OCI-LY1 (cell line): Measurements from ENCODE around the gene CHMP4B.

Experiments used
- H2AFZ ChIP-seq: fragments of 200-600 bp; sonication (generic), shearing (Covaris generic); 2 replicates; pipeline ENCODE4 v1.6.0; 2014; ENCODE audit warnings: antibody characterized with exemption, mild to moderate bottlenecking, low read length
- H3F3A ChIP-seq: fragments of 200-600 bp; sonication (generic), shearing (Covaris generic); 2 replicates; pipeline ENCODE4 v1.6.0; 2014; ENCODE audit warnings: mild to moderate bottlenecking, antibody characterized with exemption, low read length, moderate library complexity; ENCODE audit not compliant: insufficient read depth
- H3K27ac ChIP-seq: fragments of 200-600 bp; sonication (generic); 2 replicates; pipeline ENCODE4 v1.5.1; 2014; ENCODE audit warnings: low read length, mixed run types, mild to moderate bottlenecking, low read depth; ENCODE audit not compliant: poor library complexity, severe bottlenecking
- H3K27me3 ChIP-seq: fragments of 200-600 bp; sonication (generic); 2 replicates; pipeline ENCODE4 v1.6.0; 2014; ENCODE audit warnings: antibody characterized with exemption, mild to moderate bottlenecking, low read length, moderate library complexity; ENCODE audit not compliant: insufficient read depth
- H3K36me3 ChIP-seq: fragments of 200-600 bp; sonication (generic); 2 replicates; pipeline ENCODE4 v1.6.1; 2014; ENCODE audit warnings: mild to moderate bottlenecking, antibody characterized with exemption, low read length, moderate library complexity, mixed read lengths; ENCODE audit not compliant: insufficient read depth
- H3K4me1 ChIP-seq: fragments of 200-600 bp; sonication (generic); 2 replicates; pipeline ENCODE4 v1.5.1; 2014; ENCODE audit warnings: mild to moderate bottlenecking, low read length, moderate library complexity; ENCODE audit not compliant: insufficient read depth, severe bottlenecking
- H3K4me2 ChIP-seq: fragments of 200-600 bp; sonication (generic), shearing (Covaris generic); 2 replicates; pipeline ENCODE4 v1.6.1; 2014; ENCODE audit warnings: low read length
- H3K4me3 ChIP-seq: fragments of 200-600 bp; sonication (generic); 2 replicates; pipeline ENCODE4 v1.5.1; 2014; ENCODE audit warnings: low read length, low read depth, mild to moderate bottlenecking, mixed read lengths; ENCODE audit not compliant: poor library complexity, severe bottlenecking
- H3K79me2 ChIP-seq: fragments of 200-600 bp; shearing (Covaris generic); 2 replicates; pipeline ENCODE4 v1.6.1; 2016; ENCODE audit warnings: mixed run types, low read length, mixed read lengths; ENCODE audit not compliant: insufficient read depth
- H3K9ac ChIP-seq: fragments of 200-600 bp; sonication (generic), shearing (Covaris generic); 2 replicates; pipeline ENCODE4 v1.6.1; 2014; ENCODE audit warnings: mild to moderate bottlenecking, low read length, mixed read lengths
- H3K9me2 ChIP-seq: fragments of 200-600 bp; sonication (generic), shearing (Covaris generic); 2 replicates; pipeline ENCODE4 v1.6.1; 2014; ENCODE audit warnings: low read depth, mild to moderate bottlenecking, low read length, mixed read lengths
- H3K9me3 ChIP-seq: fragments of 200-600 bp; shearing (Covaris generic); 2 replicates; pipeline ENCODE4 v1.6.1; 2014; ENCODE audit warnings: low read length, mixed read lengths
- H4K20me1 ChIP-seq: fragments of 200-600 bp; sonication (generic), shearing (Covaris generic); 2 replicates; pipeline ENCODE4 v1.6.0; 2016; ENCODE audit warnings: mild to moderate bottlenecking, low read length; ENCODE audit not compliant: insufficient read depth
- CTCF ChIP-seq: fragments of 200-600 bp; sonication (generic), shearing (Covaris generic); IDR thresholded peaks from 2 replicates; pipeline ENCODE4 v1.5.1; 2017; ENCODE audit warnings: mild to moderate bottlenecking, antibody characterized with exemption, low read length, moderate library complexity, mixed read lengths
- EZH2 ChIP-seq: fragments of 200-600 bp; sonication (generic), shearing (Covaris generic); IDR thresholded peaks from 2 replicates; pipeline ENCODE4 v1.8.0; 2017; ENCODE audit warnings: borderline replicate concordance, mixed run types, mild to moderate bottlenecking, antibody characterized with exemption, low read length, moderate library complexity, mixed read lengths

The CHMP4B gene

GRCh38 chr20:33810259-33810658 lies 889 bp upstream of the CHMP4B start:
- no peaks in the 10 kb centered on the region for H3K9me3 ChIP-seq
- peak overlapping the region; percentile 56 for H3K4me2 ChIP-seq
- peaks cover 29% of the 10 kb centered on the region for H3K4me1 ChIP-seq
- H3F3A ChIP-seq = no peaks in the 10 kb centered on the region
- no peaks in the 10 kb centered on the region for H3K9me2 ChIP-seq
- H3K36me3 ChIP-seq = peaks cover 10% of the 10 kb centered on the region
- peaks cover 32% of the 10 kb centered on the region for H3K79me2 ChIP-seq
- TF ChIP-seq CTCF (no peak), EZH2 (no peak)
- H3K27ac ChIP-seq = no peak overlapping the region
- peak overlapping the region; percentile 7; the same call in 1 of the 2 replicates for H3K9ac ChIP-seq
- H2AFZ ChIP-seq = peak overlapping the region; percentile 41; the same call in 1 of the 2 replicates
- H4K20me1 ChIP-seq = no peaks in the 10 kb centered on the region
- H3K27me3 ChIP-seq = no peaks in the 10 kb centered on the region
- peak overlapping the region; percentile 44 for H3K4me3 ChIP-seq

GRCh38 chr20:33811776-33812151 lies 616 bp downstream of the CHMP4B start:
- TF ChIP-seq EZH2 = no peak
- TF ChIP-seq CTCF = no peak; the same call in 1 of the 2 replicates
- Histone ChIP-seq H3K4me3 (peak overlapping the region; percentile 92), H3K4me2 (peak overlapping the region; percentile 88), H3K79me2 (peaks cover 46% of the 10 kb centered on the region), H3F3A (no peaks in the 10 kb centered on the region), H3K36me3 (peaks cover 25% of the 10 kb centered on the region), H3K9ac (peak overlapping the region; percentile 96), H3K9me3 (no peaks in the 10 kb centered on the region), H4K20me1 (no peaks in the 10 kb centered on the region), H3K27me3 (no peaks in the 10 kb centered on the region), H3K9me2 (no peaks in the 10 kb centered on the region), H3K27ac (peak overlapping the region; percentile 81), H2AFZ (no peak overlapping the region), H3K4me1 (peaks cover 35% of the 10 kb centered on the region)

- Histone ChIP-seq H3K9me2 (no peaks in the 10 kb centered on the region), H2AFZ (no peak overlapping the region), H3K27me3 (no peaks in the 10 kb centered on the region), H3K4me2 (peak overlapping the region; percentile 88), H3K9ac (peak overlapping the region; percentile 96), H3K4me1 (peaks cover 40% of the 10 kb centered on the region), H3K9me3 (no peaks in the 10 kb centered on the region), H3K4me3 (peak overlapping the region; percentile 92), H3K27ac (peak overlapping the region; percentile 81), H3F3A (no peaks in the 10 kb centered on the region), H4K20me1 (no peaks in the 10 kb centered on the region), H3K79me2 (peaks cover 51% of the 10 kb centered on the region), H3K36me3 (peaks cover 26% of the 10 kb centered on the region)
- TF ChIP-seq CTCF = no peak
- no peak for TF ChIP-seq EZH2
Observed at GRCh38 chr20:33812152-33812849, 1.2 kb downstream of the CHMP4B start.
